ENCODE data around the gene PMFBP1. TPM values are rescaled to one million over a fixed set of nuclear protein-coding genes. Genes with fewer than 3 reads are reported as not detected.

The PMFBP1 gene
- total and polyA plus RNA-seq, 2 experiments from 2014 or later, result 1.7 to 5.1 TPM

DNA sequence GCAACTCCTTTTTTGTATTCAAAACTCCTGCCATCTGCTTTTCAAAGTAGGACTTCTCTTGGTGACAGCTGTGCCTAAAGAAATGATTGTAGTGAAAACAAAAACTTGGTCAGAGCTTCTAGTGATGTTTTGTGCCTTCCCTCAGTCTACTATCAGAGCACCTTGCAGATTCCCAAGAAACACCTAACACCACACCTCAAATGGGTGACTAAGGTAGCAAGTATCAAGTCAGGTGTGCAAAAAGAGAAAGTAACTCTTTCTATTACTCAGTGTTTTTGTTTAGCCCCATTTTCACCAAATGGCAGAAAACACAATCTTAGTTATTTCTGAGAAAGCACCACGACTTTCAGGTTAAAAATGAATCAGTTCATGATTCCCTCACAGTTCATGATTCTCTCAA is 2.0 kb upstream of the PMFBP1 start:
- no peak for DNase-seq (ENCODE audit: low read depth in 1 of 2, low spot score in 1 of 2)
- H3K27me3 ChIP-seq, result no peaks in the 10 kb centered on the region
- no peaks in the 10 kb centered on the region for H3K9me3 ChIP-seq (ENCODE audit: low read depth)
- H3K27ac ChIP-seq, result no peak overlapping the region
- H3K36me3 ChIP-seq, result no peaks in the 10 kb centered on the region
- no peak overlapping the region for H3K4me3 ChIP-seq
- TF ChIP-seq CTCF (IDR thresholded peaks at IDR 0.05; ENCODE audit: low read depth, low read length), result no peak
- H3K4me1 ChIP-seq (ENCODE audit: low read depth), result no peaks in the 10 kb centered on the region

- no peak for DNase-seq (ENCODE audit: low read depth in 1 of 2, low spot score in 1 of 2)
- no peak overlapping the region for H3K27ac ChIP-seq
- no peaks in the 10 kb centered on the region for H3K27me3 ChIP-seq
- H3K4me1 ChIP-seq (ENCODE audit: low read depth), result no peaks in the 10 kb centered on the region
- no peak for TF ChIP-seq CTCF (IDR thresholded peaks at IDR 0.05; ENCODE audit: low read depth, low read length)
- no peaks in the 10 kb centered on the region for H3K36me3 ChIP-seq
- H3K4me3 ChIP-seq, result no peak overlapping the region
- H3K9me3 ChIP-seq (ENCODE audit: low read depth), result no peaks in the 10 kb centered on the region
These were observed 719 bp downstream of the PMFBP1 start for GRCh38 chr16:72171236-72171635.

- no peak overlapping the region for H3K27ac ChIP-seq
- DNase-seq (ENCODE audit: low read depth in 1 of 2, low spot score in 1 of 2), result no peak
- no peaks in the 10 kb centered on the region for H3K27me3 ChIP-seq
- no peaks in the 10 kb centered on the region for H3K4me1 ChIP-seq (ENCODE audit: low read depth)
- H3K36me3 ChIP-seq, result no peaks in the 10 kb centered on the region
- H3K9me3 ChIP-seq (ENCODE audit: low read depth), result no peaks in the 10 kb centered on the region
- H3K4me3 ChIP-seq, result no peak overlapping the region
- TF ChIP-seq CTCF (IDR thresholded peaks at IDR 0.05; ENCODE audit: low read depth, low read length), result no peak
These were observed 2.2 kb downstream of the PMFBP1 start for GRCh38 chr16:72169708-72170107.

DNA sequence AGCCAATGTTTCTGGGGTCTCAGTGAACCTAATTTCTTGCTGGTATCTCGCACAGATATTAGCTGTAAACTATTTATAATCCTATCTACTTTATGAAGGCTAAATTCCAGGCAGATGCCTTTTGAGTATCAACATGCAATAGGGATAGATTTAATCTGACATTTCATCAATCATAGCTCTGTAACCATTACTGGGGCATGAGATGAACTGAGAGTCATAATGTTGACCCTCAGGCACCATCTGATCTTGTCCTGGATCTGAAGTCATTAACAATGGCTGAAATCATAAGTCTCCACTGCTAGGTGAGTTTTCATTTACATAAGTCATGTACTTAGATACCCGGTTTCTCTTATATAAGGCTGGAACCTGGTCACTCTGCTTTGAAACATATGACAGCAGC is 3.6 kb downstream of the PMFBP1 start:
- Histone ChIP-seq H3K27me3 (no peaks in the 10 kb centered on the region), H3K9me3 (ENCODE audit: low read depth) (no peaks in the 10 kb centered on the region), H3K4me3 (no peak overlapping the region), H3K27ac (no peak overlapping the region), H3K4me1 (ENCODE audit: low read depth) (no peaks in the 10 kb centered on the region), H3K36me3 (no peaks in the 10 kb centered on the region)
- no peak for DNase-seq (ENCODE audit: low read depth in 1 of 2, low spot score in 1 of 2)
- TF ChIP-seq CTCF (IDR thresholded peaks at IDR 0.05; ENCODE audit: low read depth, low read length), result no peak

GRCh38 chr16:72166954-72167561 is 4.9 kb downstream of the PMFBP1 start:
- no peaks in the 10 kb centered on the region for H3K4me1 ChIP-seq (ENCODE audit: low read depth)
- H3K4me3 ChIP-seq, result no peak overlapping the region
- DNase-seq (ENCODE audit: low read depth in 1 of 2, low spot score in 1 of 2), result no peak
- no peaks in the 10 kb centered on the region for H3K27me3 ChIP-seq
- H3K27ac ChIP-seq, result no peak overlapping the region
- no peaks in the 10 kb centered on the region for H3K9me3 ChIP-seq (ENCODE audit: low read depth)
- no peak for TF ChIP-seq CTCF (IDR thresholded peaks at IDR 0.05; ENCODE audit: low read depth, low read length)
- H3K36me3 ChIP-seq, result no peaks in the 10 kb centered on the region

Measured in cardiac muscle cell (in vitro differentiated cells and primary cell).